H1 (cell line): ENCODE results near the gene ACAA1.

Experiments used
- CBX5 ChIP-seq: fragments of 300-800, 300-1000 bp; sonication (generic); IDR thresholded peaks from 2 replicates; pipeline ENCODE4 v1.7.1; 2016; ENCODE audit warnings: antibody characterized with exemption, low read length, low read depth
- CHD1 ChIP-seq: IDR thresholded peaks from 2 replicates; pipeline ENCODE4 v1.6.1; 2012; ENCODE audit warnings: low read depth, low read length, improper control_type of control experiment
- CHD2 ChIP-seq: IDR thresholded peaks from 2 replicates; pipeline ENCODE4 v1.6.1; 2012; ENCODE audit warnings: low read length, improper control_type of control experiment
- CTCF ChIP-seq, 3 experiments: IDR thresholded peaks; 1 replicate in 2 of 3; 2 replicates in 1 of 3; pipeline versions ENCODE4 v1.5.1 to v1.6.1; 2011; ENCODE audit warnings: low read length in 3 of 3, mild to moderate bottlenecking in 3 of 3, inconsistent platforms in 2 of 3, low read depth in 1 of 3, moderate library complexity in 1 of 3; ENCODE audit not compliant: insufficient read depth in 1 of 3; ENCODE audit errors: control extremely low read depth in 1 of 3
- EP300 ChIP-seq, 2 experiments: IDR thresholded peaks; 1 replicate in 1 of 2; 2 replicates in 1 of 2; pipeline ENCODE4 v1.6.1; 2011 to 2012; ENCODE audit warnings: low read depth in 2 of 2, low read length in 2 of 2, mild to moderate bottlenecking in 2 of 2, borderline replicate concordance in 1 of 2, inconsistent platforms in 1 of 2, moderate library complexity in 1 of 2
- EZH2 ChIP-seq: fragments of 200-600 bp; sonication (generic); IDR thresholded peaks from 2 replicates; pipeline ENCODE4 v1.7.1; 2012; ENCODE audit warnings: low read depth, mild to moderate bottlenecking, moderate library complexity, low read length, inconsistent platforms; ENCODE audit not compliant: severe bottlenecking
- FOSL1 ChIP-seq: IDR thresholded peaks from 2 replicates; pipeline ENCODE4 v1.6.1; 2011; ENCODE audit warnings: mild to moderate bottlenecking, low read depth, low read length, moderate library complexity; ENCODE audit not compliant: insufficient read depth
- POLR2AphosphoS5 ChIP-seq: IDR thresholded peaks from 2 replicates; pipeline ENCODE4 v1.6.1; 2011; ENCODE audit warnings: low read depth, low read length
- RAD21 ChIP-seq, 2 experiments: IDR thresholded peaks in 1 of 2; conservative IDR thresholded peaks in 1 of 2; 2 replicates each; pipeline ENCODE4 v1.6.1; 2011; ENCODE audit warnings: low read depth in 2 of 2, low read length in 2 of 2, improper control_type of control experiment in 1 of 2, inconsistent platforms in 1 of 2, mild to moderate bottlenecking in 1 of 2, moderate library complexity in 1 of 2
- SIN3A ChIP-seq, 2 experiments: IDR thresholded peaks in 1 of 2; conservative IDR thresholded peaks in 1 of 2; 2 replicates each; pipeline ENCODE4 v1.6.1; 2011 to 2012; ENCODE audit warnings: low read length in 2 of 2, improper control_type of control experiment in 1 of 2, low read depth in 1 of 2, mild to moderate bottlenecking in 1 of 2
- SUZ12 ChIP-seq: fragments of 200-600 bp; sonication (generic); IDR thresholded peaks from 2 replicates; pipeline ENCODE4 v1.6.1; 2012; ENCODE audit warnings: mild to moderate bottlenecking, inconsistent platforms, low read length, moderate library complexity, mixed read lengths
- TCF12 ChIP-seq: IDR thresholded peaks from 2 replicates; pipeline ENCODE4 v1.6.1; 2011; ENCODE audit warnings: low read depth, mild to moderate bottlenecking, low read length

GRCh38 chr3:38102444-38102814, 34.5 kb downstream of the ACAA1 start:
- TF ChIP-seq CTCF (IDR thresholded peaks at IDR 0.05; ENCODE audit: control extremely low read depth in 1 of 3, insufficient read depth in 1 of 3, low read depth in 1 of 3, low read length in 3 of 3) (no peak), CHD2 (no peak), RAD21 (IDR thresholded peaks at IDR 0.05 in 1 of 2, conservative IDR thresholded peaks at IDR 0.05 in 1 of 2; ENCODE audit: low read depth in 2 of 2, low read length in 2 of 2) (no peak), SIN3A (conservative IDR thresholded peaks at IDR 0.05 in 1 of 2, IDR thresholded peaks at IDR 0.05 in 1 of 2; ENCODE audit: low read depth in 1 of 2, low read length in 2 of 2) (no peak), SUZ12 (no peak), EZH2 (no peak), FOSL1 (no peak), EP300 (IDR thresholded peaks at IDR 0.05; ENCODE audit: borderline replicate concordance in 1 of 2, low read depth in 2 of 2, low read length in 2 of 2) (no peak), CHD1 (no peak), POLR2AphosphoS5 (no peak), CBX5 (no peak), TCF12 (no peak)
